ENCODE results near the gene FBXW10B. TPM values are rescaled to one million over a fixed set of nuclear protein-coding genes. Genes with fewer than 3 reads are reported as not detected.
A peak's percentile ranks its signal among the peaks of the same experiment; 100 is the strongest.
"Not testable (repeated sequence)": the region's sequence is repeated elsewhere in the genome, so short reads cannot be mapped to it uniquely, and the experiment has no call there.

The FBXW10B gene
- total RNA-seq, 1 experiment from 2014 or later: 4.9 TPM

GRCh38 chr17:15642014-15642413 is 22.5 kb upstream of the FBXW10B start:
- not testable (repeated sequence) for DNase-seq (ENCODE audit: low read depth)

DNA sequence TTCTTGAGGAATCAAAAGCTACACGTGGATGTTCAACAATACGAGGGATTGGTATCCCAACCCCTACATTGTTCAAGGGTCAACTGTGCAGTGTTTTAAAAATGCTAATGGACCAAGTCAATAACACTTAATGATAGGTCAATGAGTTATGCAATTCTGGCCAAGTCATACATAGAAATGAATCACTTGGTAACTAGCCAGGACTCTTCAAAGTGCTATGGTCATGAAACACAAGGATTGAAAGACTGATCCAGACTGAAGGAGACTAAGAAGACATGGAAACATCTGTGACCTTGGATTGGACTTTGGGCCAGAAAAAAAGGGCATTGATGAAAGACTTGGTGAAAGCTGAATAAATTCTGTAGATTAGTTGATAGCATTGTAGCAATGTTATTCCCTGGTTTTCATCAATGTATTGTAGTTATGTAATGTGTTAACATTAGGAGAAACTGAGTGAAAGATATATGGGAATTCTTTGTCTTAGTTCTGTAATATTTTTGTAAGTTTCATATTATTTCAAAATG is 11.5 kb upstream of the FBXW10B start:
- DNase-seq (ENCODE audit: low read depth): not testable (repeated sequence)

- not testable (repeated sequence) for DNase-seq (ENCODE audit: low read depth)
These were observed 10.5 kb upstream of the FBXW10B start for GRCh38 chr17:15629991-15630390.

- not testable (repeated sequence) for DNase-seq (ENCODE audit: low read depth)
These were observed 4.2 kb upstream of the FBXW10B start for GRCh38 chr17:15623661-15624209.

DNA sequence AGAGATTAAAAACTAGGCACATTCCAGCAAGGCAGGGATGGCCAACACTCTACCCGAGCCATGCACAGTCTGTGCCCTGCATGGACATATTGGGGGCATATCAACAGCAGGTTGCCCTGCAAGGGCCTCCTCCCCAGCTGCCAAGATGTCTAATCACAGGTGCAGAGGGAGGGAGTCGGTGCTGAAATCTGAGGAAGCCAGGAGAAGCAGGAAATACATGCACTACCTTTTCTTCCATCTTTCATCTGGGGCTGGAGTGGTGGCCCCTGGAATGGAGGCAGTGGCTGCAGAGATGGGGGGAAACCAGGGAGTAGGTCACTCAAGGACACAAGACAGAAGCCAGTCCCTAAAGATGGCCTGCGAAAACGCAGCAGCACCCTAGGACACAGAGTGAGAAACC is 3.8 kb upstream of the FBXW10B start:
- DNase-seq (ENCODE audit: low read depth): not testable (repeated sequence)

DNA sequence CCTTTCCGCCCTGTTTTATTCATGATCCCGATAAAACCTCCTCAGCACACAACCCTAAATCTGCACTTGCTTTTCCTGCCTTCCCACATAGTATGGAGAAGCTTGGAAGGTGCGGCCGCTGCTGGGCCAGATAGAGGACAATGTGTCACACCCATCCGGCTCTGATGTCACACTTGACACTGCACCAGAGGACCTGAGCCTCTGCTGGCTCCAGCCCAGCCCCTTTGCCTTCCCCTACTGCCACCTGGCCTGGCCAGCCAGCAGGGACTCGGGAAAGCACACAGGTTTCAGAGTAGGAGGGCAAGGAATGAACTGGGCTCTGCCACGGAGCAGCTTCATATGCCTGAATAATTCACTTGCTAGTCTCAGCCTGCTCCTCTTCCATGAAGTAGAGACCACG is 2.6 kb upstream of the FBXW10B start:
- not testable (repeated sequence) for DNase-seq (ENCODE audit: low read depth)

DNA sequence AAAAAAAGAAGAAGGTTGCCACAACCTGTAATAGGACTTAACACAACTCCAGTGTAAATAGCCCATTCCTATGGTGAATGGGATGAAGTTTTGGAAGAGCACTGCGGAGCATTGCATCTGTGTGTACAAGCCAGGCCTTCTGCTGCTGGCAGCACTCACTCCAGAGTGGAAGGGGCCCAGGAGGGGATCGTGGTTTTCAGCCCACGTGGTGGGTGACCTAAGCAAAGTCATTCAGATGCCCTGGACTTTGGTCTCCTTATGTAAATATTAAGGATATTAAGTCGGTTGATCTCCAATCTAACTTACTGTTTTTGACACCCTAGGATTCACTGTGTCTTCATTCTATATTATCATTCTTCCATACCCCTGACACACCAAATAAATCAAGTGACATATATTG is 2.7 kb downstream of the FBXW10B start:
- DNase-seq (ENCODE audit: low read depth): not testable (repeated sequence)

DNA sequence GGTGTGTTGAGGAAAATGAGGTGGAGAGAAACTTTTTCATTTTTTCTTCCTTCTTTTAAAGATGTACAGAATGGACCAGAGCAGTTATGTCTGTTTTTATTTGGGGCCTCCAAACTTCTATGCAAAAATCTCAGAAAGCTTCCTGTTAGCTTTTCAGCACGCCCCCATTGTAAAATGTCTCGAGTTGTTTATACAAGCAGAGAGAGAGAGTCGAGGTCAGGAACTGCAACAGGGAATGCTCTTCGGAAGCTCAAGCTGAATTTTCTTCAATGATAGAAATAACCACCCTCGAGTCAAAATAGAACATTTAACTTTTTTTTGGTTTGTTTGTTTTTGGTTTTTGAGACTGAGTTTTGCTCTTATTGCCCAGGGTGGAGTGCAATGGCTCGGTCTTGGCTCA is 3.7 kb downstream of the FBXW10B start:
- not testable (repeated sequence) for DNase-seq (ENCODE audit: low read depth)

DNA sequence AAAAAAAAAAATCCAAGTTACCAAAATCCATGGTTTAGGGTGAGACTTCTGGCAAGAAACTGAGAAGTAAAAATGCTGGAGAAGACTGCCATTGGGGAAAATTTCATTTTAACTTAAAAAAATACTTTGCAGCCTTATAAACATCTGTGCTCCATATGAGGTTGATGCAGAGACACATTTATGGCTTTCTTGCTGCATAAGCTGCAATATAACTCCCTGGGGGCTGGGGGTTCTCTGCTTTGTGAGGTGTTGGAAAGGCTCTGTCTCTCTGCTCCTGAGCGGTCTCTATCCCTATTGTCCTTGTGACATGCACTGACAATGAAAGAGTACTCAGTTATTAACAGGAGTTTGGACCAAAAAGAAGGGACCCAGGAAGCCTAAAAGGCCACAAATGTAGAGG is 6.4 kb downstream of the FBXW10B start:
- not testable (repeated sequence) for DNase-seq (ENCODE audit: low read depth)

DNA sequence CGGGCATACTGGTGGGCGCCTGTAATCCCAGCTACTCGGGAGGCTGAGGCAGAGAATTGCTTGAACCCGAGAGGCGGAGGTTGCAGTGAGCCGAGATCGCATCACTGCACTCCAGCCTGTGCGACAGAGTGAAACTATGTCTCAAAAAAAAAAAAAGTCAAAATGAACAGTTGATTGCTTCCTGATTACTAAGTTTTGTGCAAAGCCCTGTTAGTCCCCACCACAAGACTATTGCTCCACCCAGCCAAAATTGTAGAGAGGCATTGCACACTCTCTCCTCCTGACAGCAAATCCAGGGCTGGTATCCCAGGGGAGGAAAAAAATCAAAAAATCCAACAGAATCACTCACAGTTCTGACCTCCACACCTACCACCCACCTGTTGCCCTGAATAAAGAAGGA is 26.5 kb downstream of the FBXW10B start:
- DNase-seq (ENCODE audit: low read depth): not testable (repeated sequence)

GRCh38 chr17:15591986-15592385 is 27.5 kb downstream of the FBXW10B start:
- DNase-seq (ENCODE audit: low read depth): not testable (repeated sequence)

- not testable (repeated sequence) for DNase-seq (ENCODE audit: low read depth)
These were observed 28.7 kb downstream of the FBXW10B start for GRCh38 chr17:15590844-15591243.

DNA sequence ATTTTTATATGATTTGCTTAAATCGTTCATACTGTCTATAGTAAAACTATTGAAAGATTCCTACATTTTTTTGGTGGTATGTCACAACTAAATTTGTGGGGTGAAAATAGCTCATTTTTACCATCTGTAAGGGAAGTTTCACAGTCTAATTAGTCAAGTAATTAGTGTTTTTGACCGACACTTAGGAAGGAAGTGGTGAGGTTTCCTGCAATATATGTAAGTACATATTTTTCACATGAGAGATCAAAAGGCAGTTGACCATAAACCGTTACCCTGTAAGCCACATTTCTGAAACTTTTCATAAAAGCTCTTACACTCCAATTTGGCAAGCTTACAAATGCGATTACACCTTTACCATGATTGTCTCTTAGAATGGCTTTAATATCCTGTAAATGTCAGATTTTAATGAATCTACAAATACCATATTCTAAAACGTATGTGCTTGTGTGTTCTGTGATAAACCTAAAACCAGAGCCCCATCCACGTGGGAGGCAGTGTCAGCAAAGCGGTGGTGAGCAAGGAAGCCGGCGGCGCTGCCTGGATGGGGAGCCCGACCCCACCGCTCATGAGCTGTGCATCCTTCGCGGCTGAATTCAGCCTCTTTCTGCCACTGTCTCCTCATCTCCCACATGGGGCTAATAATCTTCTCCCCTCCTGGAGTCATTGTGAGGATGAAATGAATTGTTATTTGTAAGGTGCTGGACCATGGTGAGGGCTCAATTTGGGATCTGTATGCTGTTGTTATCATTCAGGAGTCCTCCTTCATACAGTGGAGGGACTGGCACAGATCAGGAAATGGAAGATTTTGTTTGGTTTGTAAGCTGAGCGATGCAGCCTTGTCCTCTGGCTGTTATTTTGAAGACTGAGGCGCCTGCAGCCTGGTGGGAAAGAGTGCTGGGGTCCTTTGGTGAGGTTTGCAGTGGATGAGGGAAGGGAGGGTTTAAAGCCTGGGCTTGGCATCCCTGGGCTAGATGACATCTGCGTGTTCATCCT is 29.7 kb downstream of the FBXW10B start:
- DNase-seq (ENCODE audit: low read depth): peak; percentile 18

GRCh38 chr17:15588017-15588416 is 31.5 kb downstream of the FBXW10B start:
- DNase-seq (ENCODE audit: low read depth): not testable (repeated sequence)

- not testable (repeated sequence) for DNase-seq (ENCODE audit: low read depth)
These were observed 36.2 kb downstream of the FBXW10B start for GRCh38 chr17:15583313-15583712.

- DNase-seq (ENCODE audit: low read depth): not testable (repeated sequence)
These were observed 38.0 kb downstream of the FBXW10B start for GRCh38 chr17:15581462-15581861.

DNA sequence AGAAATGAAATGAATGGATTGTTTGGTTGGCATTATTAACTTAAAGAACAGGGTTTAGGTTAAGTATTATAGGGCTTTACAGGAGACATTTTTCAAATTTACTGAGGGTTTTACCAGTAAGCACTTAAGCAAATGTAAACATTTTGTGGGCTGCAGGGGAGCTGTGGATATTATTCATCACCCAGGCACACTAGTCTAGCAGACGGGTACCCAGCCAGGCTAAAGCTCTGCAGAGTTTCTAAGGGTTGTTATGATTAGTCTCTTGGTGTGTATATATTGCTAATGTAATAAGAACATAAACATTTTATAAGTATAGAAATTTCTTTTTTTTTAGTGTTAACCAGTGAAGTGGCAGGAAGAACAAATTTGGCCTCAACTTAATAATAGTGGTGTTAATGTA is 42.7 kb downstream of the FBXW10B start:
- not testable (repeated sequence) for DNase-seq (ENCODE audit: low read depth)

DNA sequence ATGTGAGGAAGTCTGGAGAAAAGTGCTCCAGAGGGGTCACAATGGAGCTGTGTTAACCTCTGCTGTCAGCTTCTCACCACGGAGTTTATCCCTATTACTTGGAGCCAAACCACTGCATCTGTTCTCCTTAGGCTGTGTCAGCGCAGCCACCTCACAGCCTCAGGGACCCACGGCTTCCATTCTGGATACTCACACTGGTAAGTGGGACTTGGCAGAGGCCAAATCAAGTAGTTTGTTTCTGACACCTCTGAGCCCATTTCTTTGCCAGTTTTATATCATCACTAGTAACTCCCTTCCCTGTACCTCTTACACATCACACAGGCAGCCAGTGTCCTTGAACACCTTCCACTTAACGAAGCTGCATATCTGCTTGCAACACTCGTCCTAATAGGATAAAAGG is 44.8 kb downstream of the FBXW10B start:
- DNase-seq (ENCODE audit: low read depth): not testable (repeated sequence)

DNA sequence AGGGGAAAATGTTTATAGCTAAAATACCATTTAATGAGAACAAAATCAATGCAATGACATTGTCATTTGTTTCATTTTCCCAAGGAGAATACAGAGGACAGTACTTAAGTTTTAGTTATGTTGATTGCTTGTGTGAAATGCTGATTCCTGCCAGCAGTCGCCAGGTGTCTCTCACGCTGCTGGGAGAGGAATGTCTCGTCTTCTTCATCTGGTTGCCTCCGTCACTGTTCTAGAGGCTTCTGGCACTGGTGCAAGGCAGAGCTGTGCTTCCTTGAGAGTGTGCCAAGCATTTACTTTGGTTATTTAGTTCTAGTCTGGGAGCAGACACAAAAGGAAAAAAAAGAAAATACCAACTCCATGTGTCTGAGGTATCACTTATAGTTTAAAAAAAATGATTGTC is 45.6 kb downstream of the FBXW10B start:
- not testable (repeated sequence) for DNase-seq (ENCODE audit: low read depth)
